IPS-18a (cell line): Measurements from ENCODE around the gene SAP30BP.

ENCODE experiments used
- H3K27ac ChIP-seq: one replicate; pipeline ENCODE4 v1.5.1; 2013; ENCODE audit warnings: low read length
- H3K27me3 ChIP-seq: one replicate; pipeline ENCODE4 v1.6.1; 2013; ENCODE audit warnings: mild to moderate bottlenecking, low read length; ENCODE audit not compliant: control insufficient read depth, insufficient read depth
- H3K36me3 ChIP-seq: one replicate; pipeline ENCODE4 v1.6.1; 2013; ENCODE audit warnings: low read depth, low read length; ENCODE audit not compliant: control insufficient read depth
- H3K4me1 ChIP-seq: one replicate; pipeline ENCODE4 v1.6.1; 2013; ENCODE audit warnings: low read depth, low read length; ENCODE audit not compliant: control insufficient read depth
- H3K4me3 ChIP-seq: one replicate; pipeline ENCODE4 v1.5.1; 2013; ENCODE audit warnings: low read length
- H3K9ac ChIP-seq: one replicate; pipeline ENCODE4 v1.6.1; 2013; ENCODE audit warnings: mild to moderate bottlenecking, low read length, moderate library complexity
- H3K9me3 ChIP-seq: one replicate; pipeline ENCODE4 v1.6.1; 2013; ENCODE audit warnings: low read depth, low read length; ENCODE audit not compliant: control insufficient read depth

The SAP30BP gene

GRCh38 chr17:75691801-75692626 is 24.9 kb downstream of the SAP30BP start:
- no peaks in the 10 kb centered on the region for H3K27me3 ChIP-seq
- H3K9me3 ChIP-seq, result no peaks in the 10 kb centered on the region
- H3K36me3 ChIP-seq, result peaks cover 3% of the 10 kb centered on the region
- no peak overlapping the region for H3K9ac ChIP-seq
- no peak overlapping the region for H3K4me3 ChIP-seq
- H3K27ac ChIP-seq, result no peak overlapping the region
- H3K4me1 ChIP-seq, result peaks cover 6% of the 10 kb centered on the region

GRCh38 chr17:75692976-75693375 is 25.8 kb downstream of the SAP30BP start:
- peaks cover 3% of the 10 kb centered on the region for H3K36me3 ChIP-seq
- H3K9me3 ChIP-seq, result no peaks in the 10 kb centered on the region
- peaks cover 6% of the 10 kb centered on the region for H3K4me1 ChIP-seq
- H3K4me3 ChIP-seq, result no peak overlapping the region
- H3K27me3 ChIP-seq, result no peaks in the 10 kb centered on the region
- H3K27ac ChIP-seq, result no peak overlapping the region
- H3K9ac ChIP-seq, result no peak overlapping the region

GRCh38 chr17:75693500-75694481 is 26.7 kb downstream of the SAP30BP start:
- Histone ChIP-seq H3K27me3 (no peaks in the 10 kb centered on the region), H3K4me3 (no peak overlapping the region), H3K36me3 (peaks cover 3% of the 10 kb centered on the region), H3K4me1 (peaks cover 6% of the 10 kb centered on the region), H3K9ac (no peak overlapping the region), H3K27ac (peak overlapping the region; percentile 6), H3K9me3 (no peaks in the 10 kb centered on the region)

- H3K9me3 ChIP-seq, result no peaks in the 10 kb centered on the region
- H3K4me3 ChIP-seq, result no peak overlapping the region
- no peaks in the 10 kb centered on the region for H3K27me3 ChIP-seq
- H3K27ac ChIP-seq, result no peak overlapping the region
- peaks cover 6% of the 10 kb centered on the region for H3K4me1 ChIP-seq
- H3K9ac ChIP-seq, result no peak overlapping the region
- H3K36me3 ChIP-seq, result peaks cover 5% of the 10 kb centered on the region
Observed at GRCh38 chr17:75694536-75694935, 27.4 kb downstream of the SAP30BP start.

- no peaks in the 10 kb centered on the region for H3K27me3 ChIP-seq
- no peak overlapping the region for H3K9ac ChIP-seq
- peaks cover 13% of the 10 kb centered on the region for H3K36me3 ChIP-seq
- no peak overlapping the region for H3K27ac ChIP-seq
- no peak overlapping the region for H3K4me3 ChIP-seq
- no peaks in the 10 kb centered on the region for H3K9me3 ChIP-seq
- peaks cover 6% of the 10 kb centered on the region for H3K4me1 ChIP-seq
Observed at GRCh38 chr17:75695141-75695829, 28.1 kb downstream of the SAP30BP start.

GRCh38 chr17:75695830-75696271 is 28.7 kb downstream of the SAP30BP start:
- no peaks in the 10 kb centered on the region for H3K27me3 ChIP-seq
- H3K27ac ChIP-seq, result no peak overlapping the region
- H3K36me3 ChIP-seq, result peaks cover 15% of the 10 kb centered on the region
- no peak overlapping the region for H3K4me3 ChIP-seq
- no peaks in the 10 kb centered on the region for H3K9me3 ChIP-seq
- no peak overlapping the region for H3K9ac ChIP-seq
- peaks cover 6% of the 10 kb centered on the region for H3K4me1 ChIP-seq

- Histone ChIP-seq H3K27me3 (no peaks in the 10 kb centered on the region), H3K9ac (no peak overlapping the region), H3K4me1 (peaks cover 6% of the 10 kb centered on the region), H3K36me3 (peaks cover 32% of the 10 kb centered on the region), H3K27ac (no peak overlapping the region), H3K4me3 (no peak overlapping the region), H3K9me3 (no peaks in the 10 kb centered on the region)
Observed at GRCh38 chr17:75697651-75698291, 30.6 kb downstream of the SAP30BP start.

- no peaks in the 10 kb centered on the region for H3K27me3 ChIP-seq
- no peak overlapping the region for H3K4me3 ChIP-seq
- no peak overlapping the region for H3K9ac ChIP-seq
- peaks cover 38% of the 10 kb centered on the region for H3K36me3 ChIP-seq
- H3K27ac ChIP-seq, result no peak overlapping the region
- no peaks in the 10 kb centered on the region for H3K9me3 ChIP-seq
- H3K4me1 ChIP-seq, result no peaks in the 10 kb centered on the region
Observed at GRCh38 chr17:75698659-75699058, 31.5 kb downstream of the SAP30BP start.

GRCh38 chr17:75701288-75701687 is 34.1 kb downstream of the SAP30BP start:
- Histone ChIP-seq H3K36me3 (peaks cover 50% of the 10 kb centered on the region), H3K27ac (no peak overlapping the region), H3K4me1 (no peaks in the 10 kb centered on the region), H3K9ac (no peak overlapping the region), H3K4me3 (no peak overlapping the region), H3K27me3 (no peaks in the 10 kb centered on the region), H3K9me3 (no peaks in the 10 kb centered on the region)

GRCh38 chr17:75703191-75703590 is 36.1 kb downstream of the SAP30BP start:
- Histone ChIP-seq H3K27me3 (no peaks in the 10 kb centered on the region), H3K27ac (no peak overlapping the region), H3K36me3 (peaks cover 64% of the 10 kb centered on the region), H3K9me3 (no peaks in the 10 kb centered on the region), H3K9ac (no peak overlapping the region), H3K4me3 (no peak overlapping the region), H3K4me1 (no peaks in the 10 kb centered on the region)

- H3K9ac ChIP-seq, result no peak overlapping the region
- H3K36me3 ChIP-seq, result peaks cover 68% of the 10 kb centered on the region
Observed at GRCh38 chr17:75703591-75703990, 36.5 kb downstream of the SAP30BP start.

More at GRCh38 chr17:75703591-75703990, 36.5 kb downstream of the SAP30BP start:
- Histone ChIP-seq H3K27me3 (no peaks in the 10 kb centered on the region), H3K4me3 (no peak overlapping the region), H3K27ac (no peak overlapping the region), H3K4me1 (no peaks in the 10 kb centered on the region), H3K9me3 (no peaks in the 10 kb centered on the region)
